Motor neuron (in vitro differentiated cells): ENCODE measurements around the gene TMEM182. TPM values are rescaled to one million over a fixed set of nuclear protein-coding genes. Genes with fewer than 3 reads are reported as not detected.
A peak's percentile ranks its signal among the peaks of the same experiment; 100 is the strongest.

Experiments
- ATAC-seq, 8 experiments: fragments of 200-7000 bp; cut with Tn5 transposase; replicated peaks in 6 of 8; 2 replicates each; pipeline ENCODE4 v1.8.0; 2021; ENCODE audit warnings: mild to moderate bottlenecking in 8 of 8, moderate library complexity in 8 of 8
- H3K27ac ChIP-seq, 2 donors: fragments of 250-450 bp; sonication (Bioruptor Pico); 2 replicates each; pipeline ENCODE4 v1.9.0; 2021; ENCODE audit warnings: antibody characterized with exemption in 2 of 2, mild to moderate bottlenecking in 2 of 2, moderate library complexity in 1 of 2
- H3K4me1 ChIP-seq, 2 donors: fragments of 250-450 bp; sonication (Bioruptor Pico); replicated peaks in 1 of 2; 2 replicates each; pipeline ENCODE4 v1.6.1; 2021; ENCODE audit warnings: antibody characterized with exemption in 2 of 2, mild to moderate bottlenecking in 2 of 2, moderate library complexity in 1 of 2
- H3K4me3 ChIP-seq, 5 donors: fragments of 250-450 bp; sonication (Bioruptor Pico); 2 replicates each; pipeline ENCODE4 v1.9.0; 2021; ENCODE audit warnings: antibody characterized with exemption in 5 of 5, mild to moderate bottlenecking in 5 of 5, moderate library complexity in 4 of 5
- WGBS, 10 experiments: fragments of 450-650 bp; shearing (Covaris generic); methylation state at CpG; one replicate each; pipeline ENCODE4 v1.0.0; 2022; 5-methylcytosine and 5-hydroxymethylcytosine counted together
- in situ Hi-C, 9 experiments: fragments of 400-800 bp; cut with MboI; loops; one replicate each; pipeline ENCODE4 v1.15.0; 2021; ENCODE audit warnings: low sequenced_read_pairs in 9 of 9, low pct_unique_long_range_greater_than_20kb in 2 of 9; ENCODE audit not compliant: unreplicated experiment in 9 of 9
- total RNA-seq, 8 experiments: library from RNA; unstranded; fragments of 300-600 nt; gene quantifications; 2 replicates each; pipeline versions ENCODE4 v1.2.3 to v1.2.4, GENCODE V29; 2022

Gene TMEM182
- total RNA-seq, 8 experiments from 2014 or later: 3.1 to 9.3 (median 6.2) TPM

GRCh38 chr2:102743259-102743658 is 18.6 kb upstream of the TMEM182 start:
- Histone ChIP-seq H3K4me1 (no peaks in the 10 kb centered on the region), H3K4me3 (no peak overlapping the region), H3K27ac (no peak overlapping the region)
- in situ Hi-C loops: no loop called here
- WGBS, 10 experiments: 29 to 100% (median 79%) methylated on average over 1 to 3 of the region's 3 CpGs; no CpG with 5 or more reads in 2 of the 10 experiments
- no peak for ATAC-seq

GRCh38 chr2:102748107-102748506 is 13.7 kb upstream of the TMEM182 start:
- in situ Hi-C loops: no loop called here
- Histone ChIP-seq H3K27ac (no peak overlapping the region), H3K4me1 (no peaks in the 10 kb centered on the region), H3K4me3 (no peak overlapping the region)
- 0 to 100% (median 88%) methylated on average over 1 to 4 of the region's 4 CpGs for WGBS, 10 experiments
- ATAC-seq: no peak

- H3K4me3 ChIP-seq: no peak overlapping the region
- no peak for ATAC-seq
- WGBS, 10 experiments: 33 to 100% (median 93%) methylated on average over 2 to 3 of the region's 3 CpGs; no CpG with 5 or more reads in 1 of the 10 experiments
- in situ Hi-C loops: no loop called here
- H3K4me1 ChIP-seq: no peaks in the 10 kb centered on the region
- H3K27ac ChIP-seq: no peak overlapping the region
Observed at GRCh38 chr2:102749938-102750337, 11.9 kb upstream of the TMEM182 start.

GRCh38 chr2:102753563-102754159 is 8.2 kb upstream of the TMEM182 start:
- H3K4me1 ChIP-seq: no peaks in the 10 kb centered on the region
- no peak overlapping the region for H3K27ac ChIP-seq
- in situ Hi-C loops: no loop called here
- WGBS, 10 experiments: 0 to 100% (median 65%) methylated on average over 1 to 7 of the region's 7 CpGs
- ATAC-seq: peak in 3 of 8 experiments; percentile 35 to 59 (median 54)
- no peak overlapping the region for H3K4me3 ChIP-seq

- in situ Hi-C loops: no loop called here
- H3K4me3 ChIP-seq: no peak overlapping the region
- WGBS, 10 experiments: 29 to 100% (median 85%) methylated on average over 1 to 3 of the region's 3 CpGs
- no peaks in the 10 kb centered on the region for H3K4me1 ChIP-seq
- no peak for ATAC-seq
- no peak overlapping the region for H3K27ac ChIP-seq
Observed at GRCh38 chr2:102754456-102755145, 7.2 kb upstream of the TMEM182 start.

- Histone ChIP-seq H3K27ac (no peak overlapping the region), H3K4me3 (no peak overlapping the region), H3K4me1 (no peaks in the 10 kb centered on the region)
- in situ Hi-C loops: no loop called here
- WGBS, 10 experiments: 29 to 98% (median 72%) methylated on average over 1 to 4 of the region's 4 CpGs; no CpG with 5 or more reads in 1 of the 10 experiments
- no peak for ATAC-seq
Observed at GRCh38 chr2:102755284-102755683, 6.5 kb upstream of the TMEM182 start.

GRCh38 chr2:102758439-102758838 is 3.4 kb upstream of the TMEM182 start:
- in situ Hi-C loops: no loop called here
- ATAC-seq: no peak
- Histone ChIP-seq H3K4me3 (no peak overlapping the region), H3K4me1 (no peaks in the 10 kb centered on the region), H3K27ac (no peak overlapping the region)

GRCh38 chr2:102764083-102764482 is 2.3 kb downstream of the TMEM182 start:
- ATAC-seq: no peak
- H3K27ac ChIP-seq: no peak overlapping the region
- WGBS, 10 experiments: 42 to 100% (median 85%) methylated on average over 2 to 6 of the region's 6 CpGs; no CpG with 5 or more reads in 2 of the 10 experiments
- H3K4me1 ChIP-seq: no peaks in the 10 kb centered on the region
- H3K4me3 ChIP-seq: no peak overlapping the region
- in situ Hi-C loops: no loop called here

- 43 to 100% (median 95%) methylated on average over 1 of the region's 1 CpG; no CpG with 5 or more reads in 4 of the 10 experiments for WGBS, 10 experiments
- ATAC-seq: no peak
- Histone ChIP-seq H3K27ac (no peak overlapping the region), H3K4me3 (no peak overlapping the region), H3K4me1 (no peaks in the 10 kb centered on the region)
- in situ Hi-C loops: no loop called here
Observed at GRCh38 chr2:102765061-102765460, 3.2 kb downstream of the TMEM182 start.

- in situ Hi-C loops: no loop called here
- ATAC-seq: no peak
- 43 to 100% (median 86%) methylated on average over 1 to 3 of the region's 3 CpGs; no CpG with 5 or more reads in 5 of the 10 experiments for WGBS, 10 experiments
Observed at GRCh38 chr2:102768253-102768652, 6.4 kb downstream of the TMEM182 start.

GRCh38 chr2:102768892-102769291 is 7.1 kb downstream of the TMEM182 start:
- Histone ChIP-seq H3K27ac (no peak overlapping the region), H3K4me1 (no peaks in the 10 kb centered on the region), H3K4me3 (no peak overlapping the region)
- in situ Hi-C loops: no loop called here
- no peak for ATAC-seq

More at GRCh38 chr2:102768253-102768652, 6.4 kb downstream of the TMEM182 start:
- Histone ChIP-seq H3K27ac (no peak overlapping the region), H3K4me1 (no peaks in the 10 kb centered on the region), H3K4me3 (no peak overlapping the region)

- Histone ChIP-seq H3K4me3 (no peak overlapping the region), H3K4me1 (no peaks in the 10 kb centered on the region), H3K27ac (no peak overlapping the region)
- ATAC-seq: no peak
- in situ Hi-C loops: no loop called here
- 60 to 100% (median 91%) methylated on average over 1 to 3 of the region's 3 CpGs; no CpG with 5 or more reads in 5 of the 10 experiments for WGBS, 10 experiments
Observed at GRCh38 chr2:102770506-102770905, 8.7 kb downstream of the TMEM182 start.

- Histone ChIP-seq H3K27ac (no peak overlapping the region), H3K4me3 (no peak overlapping the region), H3K4me1 (no peaks in the 10 kb centered on the region)
- WGBS, 10 experiments: 0 to 100% (median 68%) methylated on average over 1 to 3 of the region's 3 CpGs; no CpG with 5 or more reads in 2 of the 10 experiments
- in situ Hi-C loops: no loop called here
- peak in 2 of 8 experiments; percentile 78 to 99 for ATAC-seq
Observed at GRCh38 chr2:102771114-102771513, 9.3 kb downstream of the TMEM182 start.

- in situ Hi-C loops: no loop called here
- Histone ChIP-seq H3K4me1 (no peaks in the 10 kb centered on the region), H3K27ac (no peak overlapping the region), H3K4me3 (no peak overlapping the region)
- 40 to 100% (median 92%) methylated on average over 1 to 3 of the region's 3 CpGs; no CpG with 5 or more reads in 3 of the 10 experiments for WGBS, 10 experiments
- no peak for ATAC-seq
Observed at GRCh38 chr2:102772659-102773058, 10.8 kb downstream of the TMEM182 start.
